ENCODE data around the gene MRPS6.

DNA sequence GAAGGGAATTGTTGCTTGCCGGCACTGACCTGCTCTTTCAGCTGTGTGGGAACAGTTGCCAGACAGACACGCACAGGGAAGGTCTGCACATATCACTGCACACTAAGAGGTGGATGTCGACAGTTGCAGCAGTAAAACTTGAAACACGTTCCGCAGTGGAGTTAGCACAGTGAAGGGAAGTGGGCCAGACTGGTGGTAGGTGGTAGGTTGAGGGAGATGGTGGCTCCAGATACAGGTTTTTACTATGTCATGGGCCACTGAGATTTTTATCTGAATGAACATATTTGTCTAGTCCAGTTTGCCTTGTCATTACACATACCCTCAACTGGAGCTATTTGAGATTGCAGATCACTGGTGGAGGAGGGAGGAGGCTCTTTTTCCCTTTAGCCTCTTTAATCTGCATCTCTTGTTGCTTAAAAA is 13.5 kb downstream of the MRPS6 start:
- TF ChIP-seq JUN (CRISPR knock-in tag; IDR thresholded peaks at IDR 0.05) (no peak), HCFC1 (IDR thresholded peaks at IDR 0.05; ENCODE audit: low read depth, low read length) (no peak), EP300 (IDR thresholded peaks at IDR 0.05; ENCODE audit: low read depth in 2 of 2, low read length in 2 of 2) (no peak), EP300 (CRISPR knock-in tag; IDR thresholded peaks at IDR 0.05; ENCODE audit: borderline replicate concordance) (no peak), TCF12 (IDR thresholded peaks at IDR 0.05) (no peak), TCF12 (CRISPR knock-in tag; IDR thresholded peaks at IDR 0.05) (no peak), LCORL (IDR thresholded peaks at IDR 0.05) (no peak), LCORL (CRISPR knock-in tag; IDR thresholded peaks at IDR 0.05) (no peak), ZNF207 (IDR thresholded peaks at IDR 0.05; ENCODE audit: borderline replicate concordance) (no peak), JUND (CRISPR knock-in tag; IDR thresholded peaks at IDR 0.05) (no peak), ZFP41 (CRISPR knock-in tag; IDR thresholded peaks at IDR 0.05; ENCODE audit: borderline replicate concordance) (no peak), ZZZ3 (CRISPR knock-in tag; IDR thresholded peaks at IDR 0.05; ENCODE audit: borderline replicate concordance) (no peak), ETV6 (CRISPR knock-in tag; conservative IDR thresholded peaks at IDR 0.05) (no peak), KAT7 (CRISPR knock-in tag; IDR thresholded peaks at IDR 0.05; ENCODE audit: borderline replicate concordance) (no peak), POLR2A (IDR thresholded peaks at IDR 0.05; ENCODE audit: insufficient read depth in 1 of 2, low read depth in 2 of 2, low read length in 2 of 2) (no peak)
- TF ChIP-seq, protein P1, sequence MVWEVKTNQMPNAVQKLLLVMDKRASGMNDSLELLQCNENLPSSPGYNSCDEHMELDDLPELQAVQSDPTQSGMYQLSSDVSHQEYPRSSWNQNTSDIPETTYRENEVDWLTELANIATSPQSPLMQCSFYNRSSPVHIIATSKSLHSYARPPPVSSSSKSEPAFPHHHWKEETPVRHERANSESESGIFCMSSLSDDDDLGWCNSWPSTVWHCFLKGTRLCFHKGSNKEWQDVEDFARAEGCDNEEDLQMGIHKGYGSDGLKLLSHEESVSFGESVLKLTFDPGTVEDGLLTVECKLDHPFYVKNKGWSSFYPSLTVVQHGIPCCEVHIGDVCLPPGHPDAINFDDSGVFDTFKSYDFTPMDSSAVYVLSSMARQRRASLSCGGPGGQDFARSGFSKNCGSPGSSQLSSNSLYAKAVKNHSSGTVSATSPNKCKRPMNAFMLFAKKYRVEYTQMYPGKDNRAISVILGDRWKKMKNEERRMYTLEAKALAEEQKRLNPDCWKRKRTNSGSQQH (CRISPR knock-in tag; IDR thresholded peaks at IDR 0.05; ENCODE audit: low read depth), result no peak
- TF ChIP-seq, protein P2, sequence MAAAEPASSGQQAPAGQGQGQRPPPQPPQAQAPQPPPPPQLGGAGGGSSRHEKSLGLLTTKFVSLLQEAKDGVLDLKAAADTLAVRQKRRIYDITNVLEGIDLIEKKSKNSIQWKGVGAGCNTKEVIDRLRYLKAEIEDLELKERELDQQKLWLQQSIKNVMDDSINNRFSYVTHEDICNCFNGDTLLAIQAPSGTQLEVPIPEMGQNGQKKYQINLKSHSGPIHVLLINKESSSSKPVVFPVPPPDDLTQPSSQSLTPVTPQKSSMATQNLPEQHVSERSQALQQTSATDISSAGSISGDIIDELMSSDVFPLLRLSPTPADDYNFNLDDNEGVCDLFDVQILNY (CRISPR knock-in tag; conservative IDR thresholded peaks at IDR 0.05), result no peak

Measured in HepG2 (cell line).